Keratinocyte (primary cell): ENCODE measurements around the gene CFAP54. TPM values are rescaled to one million over a fixed set of nuclear protein-coding genes. Genes with fewer than 3 reads are reported as not detected.

Experiments used
- DNase-seq: peaks from one replicate; pipeline ENCODE4 v3.0.0-alpha.2; 2011; ENCODE audit warnings: low read depth, missing footprints, low spot score
- FAIRE-seq: peaks from 2 replicates; lab custom pipeline; 2011; peaks lifted over from hg19 to GRCh38; lab: Jason Lieb, UNC
- H2AFZ ChIP-seq: 2 replicates; pipeline ENCODE4 v1.6.0; 2012; ENCODE audit warnings: low read length, control low read depth, inconsistent platforms; ENCODE audit not compliant: control insufficient read depth
- H3K27ac ChIP-seq: 2 replicates; pipeline ENCODE4 v1.5.1; 2011; ENCODE audit warnings: low read length; ENCODE audit not compliant: control insufficient read depth, insufficient read depth
- H3K27me3 ChIP-seq: 3 replicates; pipeline ENCODE4 v1.6.0; 2011; ENCODE audit warnings: low read length; ENCODE audit not compliant: control insufficient read depth, insufficient read depth; ENCODE audit errors: extremely low read depth
- H3K36me3 ChIP-seq, 2 experiments: 2 replicates in 1 of 2; 3 replicates in 1 of 2; pipeline ENCODE4 v1.5.1; 2011; ENCODE audit warnings: low read length in 2 of 2, mild to moderate bottlenecking in 1 of 2; ENCODE audit not compliant: control insufficient read depth in 2 of 2, insufficient read depth in 2 of 2; ENCODE audit errors: extremely low read depth in 1 of 2
- H3K4me1 ChIP-seq: 3 replicates; pipeline ENCODE4 v1.5.1; 2011; ENCODE audit warnings: low read length; ENCODE audit not compliant: control insufficient read depth, insufficient read depth; ENCODE audit errors: extremely low read depth
- H3K4me2 ChIP-seq: 3 replicates; pipeline ENCODE4 v1.6.0; 2011; ENCODE audit warnings: low read depth, low read length; ENCODE audit not compliant: control insufficient read depth, insufficient read depth; ENCODE audit errors: extremely low read depth
- H3K4me3 ChIP-seq, 3 experiments: fragments of 200-600 bp in 1 of 3; sonication (generic) in 1 of 3; 2 replicates in 2 of 3; 3 replicates in 1 of 3; pipeline ENCODE4 v1.5.1; 2011 to 2016; ENCODE audit warnings: low read length in 3 of 3, mild to moderate bottlenecking in 3 of 3, control low read depth in 2 of 3, inconsistent platforms in 1 of 3, low read depth in 1 of 3, mixed read lengths in 1 of 3, mixed run types in 1 of 3, moderate library complexity in 1 of 3; ENCODE audit not compliant: control insufficient read depth in 2 of 3, insufficient read depth in 2 of 3; ENCODE audit errors: extremely low read depth in 1 of 3
- H3K79me2 ChIP-seq: 2 replicates; pipeline ENCODE4 v1.6.0; 2012; ENCODE audit warnings: low read length; ENCODE audit not compliant: control insufficient read depth, insufficient read depth
- H3K9ac ChIP-seq: 3 replicates; pipeline ENCODE4 v1.6.0; 2011; ENCODE audit warnings: low read length; ENCODE audit not compliant: control insufficient read depth, insufficient read depth; ENCODE audit errors: extremely low read depth
- H3K9me1 ChIP-seq: 3 replicates; pipeline ENCODE4 v1.6.0; 2011; ENCODE audit warnings: low read length; ENCODE audit not compliant: control insufficient read depth, insufficient read depth; ENCODE audit errors: extremely low read depth
- H3K9me3 ChIP-seq: 2 replicates; pipeline ENCODE4 v1.5.1; 2012; ENCODE audit warnings: low read depth, low read length; ENCODE audit not compliant: control insufficient read depth
- H4K20me1 ChIP-seq: 3 replicates; pipeline ENCODE4 v1.6.0; 2011; ENCODE audit warnings: low read length; ENCODE audit not compliant: control insufficient read depth, insufficient read depth; ENCODE audit errors: extremely low read depth
- EZH2 ChIP-seq: IDR thresholded peaks from one replicate; pipeline ENCODE4 v1.6.1; 2012; ENCODE audit warnings: inconsistent platforms, mild to moderate bottlenecking, low read length, moderate library complexity
- dilution Hi-C: fragments of 300-500 bp; cut with MboI; formaldehyde crosslinking; loops from one replicate; pipeline ENCODE4 v1.7.0; 2020; ENCODE audit warnings: low sequenced_read_pairs; ENCODE audit not compliant: extremely low pct_ligation_motif_present
- polyA plus RNA-seq, 5 experiments: library from polyadenylated mRNA; depleted of rRNA in 3 of 5; stranded (reverse) in 3 of 5; stranded (forward) in 1 of 5; unstranded in 1 of 5; fragments of >200 nt; gene quantifications; 1 replicate in 1 of 5; 2 replicates in 3 of 5; 3 replicates in 1 of 5; pipeline versions ENCODE4 v1.2.1 to v1.2.3, GENCODE V29; 2011 to 2012; ENCODE audit warnings: missing spikeins in 2 of 5, low read depth in 1 of 5, low replicate concordance in 1 of 5
- TF ChIP-seq, protein P1 (sequence below), 3 experiments: IDR thresholded peaks in 1 of 3; conservative IDR thresholded peaks in 1 of 3; optimal IDR thresholded peaks in 1 of 3; 2 replicates in 2 of 3; 3 replicates in 1 of 3; pipeline versions ENCODE3 to v1.5.1; 2011; ENCODE audit warnings: low read length in 3 of 3, mild to moderate bottlenecking in 3 of 3, moderate library complexity in 2 of 3, control low read depth in 1 of 3, inconsistent platforms in 1 of 3; ENCODE audit not compliant: insufficient read depth in 2 of 3; ENCODE audit errors: extremely low read depth in 1 of 3

The CFAP54 gene
- polyA plus RNA-seq, 1 donor (not counting 4 experiments of a cell fraction or from before 2014, with no cell fraction given): 1.2 TPM

DNA sequence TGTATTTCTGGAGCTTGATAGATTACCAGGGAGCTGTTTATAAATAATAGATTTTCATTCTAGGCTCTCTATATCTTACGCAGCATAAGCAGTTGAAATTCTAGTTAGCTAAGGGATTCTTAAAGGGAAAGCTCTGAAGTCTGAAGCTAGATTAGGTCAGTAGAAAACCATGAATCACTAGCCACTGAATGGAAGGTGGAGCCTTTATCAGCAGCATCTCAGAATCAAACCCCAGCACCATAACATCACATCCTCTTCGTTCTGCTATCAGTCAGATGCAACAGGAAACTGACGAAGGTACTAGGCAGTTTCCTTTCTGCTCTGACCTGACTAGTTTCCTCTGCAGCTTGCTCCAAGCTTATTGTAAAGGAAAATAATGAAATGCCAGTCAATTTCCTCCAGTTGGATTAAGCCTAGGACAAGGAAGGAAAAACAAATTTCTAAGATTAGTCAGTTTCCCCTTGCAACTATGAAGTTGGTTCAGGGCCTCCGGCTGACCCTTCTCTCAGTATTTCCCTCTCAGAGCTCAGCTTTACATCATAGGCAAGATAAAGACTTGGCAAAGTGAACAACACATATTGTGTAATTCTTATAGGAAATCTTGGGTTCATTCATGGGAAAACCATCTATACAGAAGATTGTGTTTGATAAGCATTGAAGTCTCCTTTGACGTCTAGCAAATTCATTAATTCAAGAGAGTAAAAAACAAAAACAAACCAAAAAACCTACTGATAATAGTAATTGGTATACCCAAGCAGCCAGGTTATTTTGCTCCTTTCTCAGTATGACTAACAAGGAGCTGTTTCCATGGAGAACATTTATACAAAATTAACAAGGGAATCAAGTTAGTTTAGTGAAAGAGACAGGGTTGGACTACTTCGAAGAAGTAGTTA is 43.4 kb upstream of the CFAP54 start:
- H3K4me2 ChIP-seq: peak overlapping the region; percentile 72
- H3K4me1 ChIP-seq: peaks cover 34% of the 10 kb centered on the region
- H3K9ac ChIP-seq: peak overlapping the region; percentile 76
- H3K9me3 ChIP-seq: no peaks in the 10 kb centered on the region
- peak overlapping the region; percentile 93 for H3K27ac ChIP-seq
- H3K79me2 ChIP-seq: no peaks in the 10 kb centered on the region
- no peaks in the 10 kb centered on the region for H3K27me3 ChIP-seq
- H3K36me3 ChIP-seq: no peaks in the 10 kb centered on the region
- DNase-seq (peak; percentile 73), FAIRE-seq (peak; percentile 99)
- dilution Hi-C loops: no loop called here
- TF ChIP-seq, protein P1, sequence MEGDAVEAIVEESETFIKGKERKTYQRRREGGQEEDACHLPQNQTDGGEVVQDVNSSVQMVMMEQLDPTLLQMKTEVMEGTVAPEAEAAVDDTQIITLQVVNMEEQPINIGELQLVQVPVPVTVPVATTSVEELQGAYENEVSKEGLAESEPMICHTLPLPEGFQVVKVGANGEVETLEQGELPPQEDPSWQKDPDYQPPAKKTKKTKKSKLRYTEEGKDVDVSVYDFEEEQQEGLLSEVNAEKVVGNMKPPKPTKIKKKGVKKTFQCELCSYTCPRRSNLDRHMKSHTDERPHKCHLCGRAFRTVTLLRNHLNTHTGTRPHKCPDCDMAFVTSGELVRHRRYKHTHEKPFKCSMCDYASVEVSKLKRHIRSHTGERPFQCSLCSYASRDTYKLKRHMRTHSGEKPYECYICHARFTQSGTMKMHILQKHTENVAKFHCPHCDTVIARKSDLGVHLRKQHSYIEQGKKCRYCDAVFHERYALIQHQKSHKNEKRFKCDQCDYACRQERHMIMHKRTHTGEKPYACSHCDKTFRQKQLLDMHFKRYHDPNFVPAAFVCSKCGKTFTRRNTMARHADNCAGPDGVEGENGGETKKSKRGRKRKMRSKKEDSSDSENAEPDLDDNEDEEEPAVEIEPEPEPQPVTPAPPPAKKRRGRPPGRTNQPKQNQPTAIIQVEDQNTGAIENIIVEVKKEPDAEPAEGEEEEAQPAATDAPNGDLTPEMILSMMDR (optimal IDR thresholded peaks at IDR 0.05 in 1 of 3, IDR thresholded peaks at IDR 0.05 in 1 of 3, conservative IDR thresholded peaks at IDR 0.05 in 1 of 3; ENCODE audit: extremely low read depth in 1 of 3, insufficient read depth in 2 of 3, low read length in 3 of 3): no peak
- no peak for TF ChIP-seq EZH2
- no peaks in the 10 kb centered on the region for H4K20me1 ChIP-seq
- H3K4me3 ChIP-seq: peak overlapping the region in 2 of 3 experiments; percentile 21 to 51
- no peaks in the 10 kb centered on the region for H3K9me1 ChIP-seq
- H2AFZ ChIP-seq: peak overlapping the region; percentile 24

DNA sequence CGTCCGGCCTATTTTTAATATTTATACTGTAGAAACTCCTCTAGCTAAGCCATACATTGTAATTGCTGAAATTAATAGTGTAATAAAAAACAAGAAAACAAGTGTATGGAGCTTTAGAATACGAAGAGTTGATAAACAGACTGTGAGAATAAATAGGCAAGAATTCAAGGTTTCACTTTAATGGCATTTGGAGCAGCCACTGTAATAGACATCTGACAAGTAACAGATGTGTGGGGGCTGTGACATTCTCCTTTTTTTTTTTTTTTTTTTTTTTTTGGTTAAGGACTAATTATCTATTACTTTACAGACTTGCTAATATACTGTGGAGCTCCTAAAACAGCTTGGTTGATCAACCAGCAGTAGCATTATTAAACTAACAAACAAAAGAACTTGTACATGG is 42.1 kb upstream of the CFAP54 start:
- no peak for TF ChIP-seq EZH2
- TF ChIP-seq, protein P1 (optimal IDR thresholded peaks at IDR 0.05 in 1 of 3, IDR thresholded peaks at IDR 0.05 in 1 of 3, conservative IDR thresholded peaks at IDR 0.05 in 1 of 3; ENCODE audit: extremely low read depth in 1 of 3, insufficient read depth in 2 of 3, low read length in 3 of 3): no peak
- no peaks in the 10 kb centered on the region for H4K20me1 ChIP-seq
- no peak for FAIRE-seq
- no peaks in the 10 kb centered on the region for H3K79me2 ChIP-seq
- dilution Hi-C loops: no loop called here
- no peak for DNase-seq
- no peaks in the 10 kb centered on the region for H3K9me3 ChIP-seq
- no peak overlapping the region for H3K4me2 ChIP-seq
- H3K9me1 ChIP-seq: no peaks in the 10 kb centered on the region
- H3K27ac ChIP-seq: peak overlapping the region; percentile 93
- H3K9ac ChIP-seq: peak overlapping the region; percentile 76
- H3K4me1 ChIP-seq: peaks cover 34% of the 10 kb centered on the region
- no peaks in the 10 kb centered on the region for H3K27me3 ChIP-seq
- no peak overlapping the region for H3K4me3 ChIP-seq
- no peaks in the 10 kb centered on the region for H3K36me3 ChIP-seq
- no peak overlapping the region for H2AFZ ChIP-seq
